ENCODE measurements around the gene ANKRD13B.

Gene ANKRD13B

GRCh38 chr17:29581583-29582253 lies 11.2 kb upstream of the ANKRD13B start:
- in situ Hi-C loops (cut with MboI; ENCODE audit: low sequenced_read_pairs): no loop called here

GRCh38 chr17:29582254-29582765 lies 10.6 kb upstream of the ANKRD13B start:
- in situ Hi-C loops (cut with MboI; ENCODE audit: low sequenced_read_pairs): no loop called here

GRCh38 chr17:29582772-29583171 lies 10.2 kb upstream of the ANKRD13B start:
- in situ Hi-C loops (cut with MboI; ENCODE audit: low sequenced_read_pairs): no loop called here

- in situ Hi-C loops (cut with MboI; ENCODE audit: low sequenced_read_pairs): no loop called here
Measured at GRCh38 chr17:29583324-29584248, 9.3 kb upstream of the ANKRD13B start.

GRCh38 chr17:29584452-29585079 lies 8.4 kb upstream of the ANKRD13B start:
- in situ Hi-C loops (cut with MboI; ENCODE audit: low sequenced_read_pairs): no loop called here

- in situ Hi-C loops (cut with MboI; ENCODE audit: low sequenced_read_pairs): no loop called here
Measured at GRCh38 chr17:29585080-29585751, 7.7 kb upstream of the ANKRD13B start.

GRCh38 chr17:29586676-29587469 lies 6.1 kb upstream of the ANKRD13B start:
- in situ Hi-C loops (cut with MboI; ENCODE audit: low sequenced_read_pairs): no loop called here

GRCh38 chr17:29587591-29587990 lies 5.3 kb upstream of the ANKRD13B start:
- in situ Hi-C loops (cut with MboI; ENCODE audit: low sequenced_read_pairs): no loop called here

- in situ Hi-C loops (cut with MboI; ENCODE audit: low sequenced_read_pairs): no loop called here
Measured at GRCh38 chr17:29588017-29588561, 4.8 kb upstream of the ANKRD13B start.

GRCh38 chr17:29588562-29589411 lies 4.1 kb upstream of the ANKRD13B start:
- in situ Hi-C loops (cut with MboI; ENCODE audit: low sequenced_read_pairs): no loop called here

- in situ Hi-C loops (cut with MboI; ENCODE audit: low sequenced_read_pairs): no loop called here
Measured at GRCh38 chr17:29589524-29590410, 3.2 kb upstream of the ANKRD13B start, which contains the start of gene GIT1. Gene GIT1, minus strand, starts transcription at chr17:29589648. Its CDS starts 270 bp downstream, at chr17:29589378.

GRCh38 chr17:29590411-29591145 lies 2.4 kb upstream of the ANKRD13B start:
- in situ Hi-C loops (cut with MboI; ENCODE audit: low sequenced_read_pairs): no loop called here

GRCh38 chr17:29591146-29591736 lies 1.7 kb upstream of the ANKRD13B start:
- in situ Hi-C loops (cut with MboI; ENCODE audit: low sequenced_read_pairs): no loop called here

- in situ Hi-C loops (cut with MboI; ENCODE audit: low sequenced_read_pairs): no loop called here
Measured at GRCh38 chr17:29591737-29592608, 959 bp upstream of the ANKRD13B start.

- in situ Hi-C loops (cut with MboI; ENCODE audit: low sequenced_read_pairs): no loop called here
Measured at GRCh38 chr17:29593591-29594518, 923 bp downstream of the ANKRD13B start.

Measured in HL-60/S4 treated with retinoic acid at 250 ng/mL for 4 days and 3 days (cell line).